Liver (tissue), 3 donors: Measurements from ENCODE around the gene PPP1R26.
"Not testable (repeated sequence)": the region's sequence is repeated elsewhere in the genome, so short reads cannot be mapped to it uniquely, and the experiment has no call there.

ENCODE experiments used
- CTCF ChIP-seq: fragments of 150-350 bp; IDR thresholded peaks from 2 replicates; pipeline ENCODE4 v1.5.1; 2017; ENCODE audit warnings: improper control_type of control experiment, low read depth, low read length; ENCODE audit not compliant: missing input control
- EGR1 ChIP-seq, 2 donors: IDR thresholded peaks; 2 replicates each; pipeline ENCODE4 v1.6.1; 2016 to 2018; ENCODE audit warnings: antibody characterized with exemption in 2 of 2, low read depth in 2 of 2
- FOXA1 ChIP-seq: IDR thresholded peaks from 2 replicates; pipeline ENCODE4 v1.6.1; 2016; ENCODE audit warnings: antibody characterized with exemption
- HNF4A ChIP-seq, 2 donors: conservative IDR thresholded peaks; 2 replicates each; pipeline ENCODE4 v1.6.1; 2016; ENCODE audit warnings: antibody characterized with exemption in 2 of 2, mild to moderate bottlenecking in 2 of 2
- JUND ChIP-seq, 2 donors: IDR thresholded peaks; 2 replicates each; pipeline ENCODE4 v1.6.1; 2016; ENCODE audit warnings: antibody characterized with exemption in 2 of 2
- REST ChIP-seq: IDR thresholded peaks from 2 replicates; pipeline ENCODE4 v1.6.1; 2016; ENCODE audit warnings: antibody characterized with exemption, mild to moderate bottlenecking
- SP1 ChIP-seq: IDR thresholded peaks from 2 replicates; pipeline ENCODE4 v1.6.1; 2018; ENCODE audit warnings: antibody characterized with exemption, mild to moderate bottlenecking
- TAF1 ChIP-seq: conservative IDR thresholded peaks from 2 replicates; pipeline ENCODE4 v1.6.1; 2016; ENCODE audit warnings: antibody characterized with exemption, mild to moderate bottlenecking
- YY1 ChIP-seq: IDR thresholded peaks from 2 replicates; pipeline ENCODE4 v1.6.1; 2016; ENCODE audit warnings: antibody characterized with exemption, mild to moderate bottlenecking
- donor health status: healthy.
- donor health status: healthy.

- TF ChIP-seq CTCF; REST; EGR1 (IDR thresholded peaks at IDR 0.05; ENCODE audit: low read depth in 2 of 2); JUND (IDR thresholded peaks at IDR 0.05); SP1; FOXA1; TAF1; HNF4A (conservative IDR thresholded peaks at IDR 0.05); YY1: not testable (repeated sequence)
These were observed 30.1 kb upstream of the PPP1R26 start for GRCh38 chr9:135449532-135449931.
